Fibroblast of lung (primary cell): ENCODE measurements around the gene NFIC.

Experiments used
- CTCF ChIP-seq, 2 donors: IDR thresholded peaks in 1 of 2; conservative IDR thresholded peaks in 1 of 2; 1 replicate in 1 of 2; 2 replicates in 1 of 2; pipeline ENCODE4 v1.5.1; 2011 to 2012; ENCODE audit warnings: low read length in 2 of 2, control low read depth in 1 of 2, inconsistent platforms in 1 of 2, low read depth in 1 of 2, mild to moderate bottlenecking in 1 of 2
- EZH2 ChIP-seq: IDR thresholded peaks from 2 replicates; pipeline ENCODE4 v1.5.1; 2012; ENCODE audit warnings: low read length, control low read depth, mild to moderate bottlenecking; ENCODE audit errors: missing control alignments

- TF ChIP-seq CTCF (conservative IDR thresholded peaks at IDR 0.05 in 1 of 2, IDR thresholded peaks at IDR 0.05 in 1 of 2; ENCODE audit: low read depth in 1 of 2, low read length in 2 of 2) = no peak
- no peak for TF ChIP-seq EZH2
Measured at GRCh38 chr19:3340340-3340739, 26.0 kb upstream of the NFIC start.
